ENCODE measurements around the gene NCAPD2.
"Not testable (repeated sequence)": the region's sequence is repeated elsewhere in the genome, so short reads cannot be mapped to it uniquely, and the experiment has no call there.

The NCAPD2 gene

DNA sequence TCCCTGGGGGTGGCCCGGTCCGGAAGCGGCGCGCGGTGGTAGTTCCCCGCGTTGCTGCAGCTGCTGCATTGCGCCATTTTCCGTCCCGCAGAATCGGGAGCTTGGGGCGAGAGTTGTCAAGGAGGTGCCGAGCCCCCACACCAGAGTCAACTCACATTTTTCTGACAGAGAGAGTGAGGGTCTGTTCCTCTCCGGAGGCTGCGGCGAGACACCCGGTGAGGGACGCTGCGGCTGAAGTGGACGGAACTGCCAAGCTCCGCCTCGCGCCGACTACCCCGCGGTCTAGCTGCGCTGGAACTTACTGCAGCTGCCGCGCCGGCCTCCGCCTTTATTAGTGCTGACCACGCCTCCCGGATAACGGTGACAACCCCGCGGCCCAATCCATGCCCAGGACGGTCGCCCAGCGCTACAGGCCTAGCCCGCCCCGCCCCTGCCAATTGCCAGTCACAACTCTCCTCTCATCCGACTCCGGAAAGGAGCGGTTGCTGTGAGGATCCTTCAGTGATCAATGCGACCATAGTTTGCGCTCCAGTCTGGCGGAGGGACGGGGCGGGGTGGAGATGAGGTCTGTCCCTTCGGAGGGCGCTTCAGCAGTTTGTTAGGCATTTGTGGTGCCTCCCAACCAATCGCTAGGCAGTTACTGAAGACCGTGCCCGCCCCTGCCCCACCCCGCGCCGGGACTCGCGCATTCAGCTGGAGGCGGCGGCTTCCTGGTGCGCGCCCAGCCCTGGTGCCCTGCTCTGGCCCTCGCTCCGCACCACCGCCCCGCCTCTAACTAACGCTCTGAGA, 23.3 kb upstream of the NCAPD2 start, which contains the start of gene VAMP1:
VAMP1 (minus strand) TSS at position 303 of the 789 bp plus-strand sequence; CDS start at position 157, 146 bp downstream.
- peak; percentile 96 for DNase-seq (ENCODE audit: low read depth)
- H3K4me3 ChIP-seq (replicated peaks; ENCODE audit: low read depth, low read length), result peak within 1 kb of the TSS; percentile 84
- TF ChIP-seq CTCF (IDR thresholded peaks at IDR 0.05; ENCODE audit: low read length, missing control alignments), result no peak

GRCh38 chr12:6471989-6472360, 21.9 kb upstream of the NCAPD2 start:
- no peak for DNase-seq (ENCODE audit: low read depth)
- no peak for TF ChIP-seq CTCF (IDR thresholded peaks at IDR 0.05; ENCODE audit: low read length, missing control alignments)
- no peak overlapping the region for H3K4me3 ChIP-seq (replicated peaks; ENCODE audit: low read depth, low read length)

DNA sequence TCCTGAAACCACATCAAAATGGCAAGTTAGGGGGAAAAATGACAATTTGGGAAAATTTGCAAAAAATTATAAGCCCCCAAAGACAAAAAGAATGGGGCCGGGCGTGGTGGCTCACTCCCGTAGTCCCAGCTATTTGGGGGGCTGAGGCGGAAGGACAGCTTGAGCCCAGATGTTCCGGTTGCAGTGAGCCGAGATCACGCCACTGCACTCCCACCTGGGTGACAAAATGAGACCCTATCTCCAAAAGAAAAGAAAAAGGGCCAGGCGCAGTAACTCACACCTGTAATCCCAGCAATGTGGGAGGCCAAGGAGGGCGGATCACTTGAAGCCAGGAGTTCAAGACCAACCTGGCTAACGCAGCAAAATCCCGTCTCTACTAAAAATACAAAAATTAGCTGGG, 21.4 kb upstream of the NCAPD2 start:
- no peak for TF ChIP-seq CTCF (IDR thresholded peaks at IDR 0.05; ENCODE audit: low read length, missing control alignments)
- DNase-seq (ENCODE audit: low read depth), result no peak
- H3K4me3 ChIP-seq (replicated peaks; ENCODE audit: low read depth, low read length), result no peak overlapping the region

DNA sequence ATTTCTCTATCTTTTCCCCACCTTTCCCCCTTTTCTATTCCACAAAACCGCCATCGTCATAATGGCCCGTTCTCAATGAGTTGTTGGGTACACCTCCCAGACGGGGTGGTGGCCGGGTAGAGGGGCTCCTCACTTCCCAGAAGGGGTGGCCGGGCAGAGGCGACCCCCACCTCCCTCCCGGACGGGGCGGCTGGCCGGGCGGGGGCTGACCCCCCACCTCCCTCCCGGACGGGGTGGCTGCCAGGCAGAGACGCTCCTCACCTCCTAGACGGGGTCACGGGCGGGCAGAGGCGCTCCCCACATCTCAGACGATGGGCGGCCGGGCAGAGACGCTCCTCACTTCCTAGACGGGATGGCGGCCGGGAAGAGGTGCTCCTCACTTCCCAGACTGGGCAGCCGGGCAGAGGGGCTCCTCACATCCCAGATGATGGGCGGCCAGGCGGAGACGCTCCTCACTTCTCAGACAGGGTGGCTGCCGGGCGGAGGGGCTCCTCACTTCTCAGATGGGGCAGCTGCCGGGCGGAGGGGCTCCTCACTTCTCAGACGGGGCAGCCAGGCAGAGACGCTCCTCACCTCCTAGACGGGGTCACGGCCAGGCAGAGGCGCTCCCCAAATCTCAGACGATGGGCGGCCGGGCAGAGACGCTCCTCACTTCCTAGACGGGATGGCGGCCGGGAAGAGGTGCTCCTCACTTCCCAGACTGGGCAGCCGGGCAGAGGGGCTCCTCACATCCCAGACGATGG, 18.5 kb upstream of the NCAPD2 start:
- not testable (repeated sequence) for DNase-seq (ENCODE audit: low read depth); H3K4me3 ChIP-seq (replicated peaks; ENCODE audit: low read depth, low read length)

DNA sequence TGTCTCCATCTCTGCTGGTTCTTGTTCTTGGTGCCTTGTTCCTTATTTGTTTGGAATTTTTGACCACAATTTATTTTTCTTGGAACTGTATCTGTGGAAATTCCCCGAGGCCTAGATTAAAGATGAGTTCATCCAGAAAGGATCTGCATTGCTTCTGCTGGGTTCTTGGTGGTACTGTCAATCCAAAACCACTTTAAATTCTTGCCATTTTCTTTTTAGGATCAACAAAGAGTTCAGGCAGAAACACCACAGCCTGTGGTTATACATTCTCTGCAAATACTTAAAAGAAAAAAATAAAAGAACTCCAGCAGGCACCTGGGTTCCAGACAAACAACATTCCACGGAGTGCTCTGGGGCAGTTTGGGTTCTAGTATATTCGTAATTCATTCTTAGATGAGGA, 17.4 kb upstream of the NCAPD2 start:
- TF ChIP-seq CTCF (IDR thresholded peaks at IDR 0.05; ENCODE audit: low read length, missing control alignments), result no peak
- peak; percentile 61 for DNase-seq (ENCODE audit: low read depth)
- H3K4me3 ChIP-seq (replicated peaks; ENCODE audit: low read depth, low read length), result no peak overlapping the region

DNA sequence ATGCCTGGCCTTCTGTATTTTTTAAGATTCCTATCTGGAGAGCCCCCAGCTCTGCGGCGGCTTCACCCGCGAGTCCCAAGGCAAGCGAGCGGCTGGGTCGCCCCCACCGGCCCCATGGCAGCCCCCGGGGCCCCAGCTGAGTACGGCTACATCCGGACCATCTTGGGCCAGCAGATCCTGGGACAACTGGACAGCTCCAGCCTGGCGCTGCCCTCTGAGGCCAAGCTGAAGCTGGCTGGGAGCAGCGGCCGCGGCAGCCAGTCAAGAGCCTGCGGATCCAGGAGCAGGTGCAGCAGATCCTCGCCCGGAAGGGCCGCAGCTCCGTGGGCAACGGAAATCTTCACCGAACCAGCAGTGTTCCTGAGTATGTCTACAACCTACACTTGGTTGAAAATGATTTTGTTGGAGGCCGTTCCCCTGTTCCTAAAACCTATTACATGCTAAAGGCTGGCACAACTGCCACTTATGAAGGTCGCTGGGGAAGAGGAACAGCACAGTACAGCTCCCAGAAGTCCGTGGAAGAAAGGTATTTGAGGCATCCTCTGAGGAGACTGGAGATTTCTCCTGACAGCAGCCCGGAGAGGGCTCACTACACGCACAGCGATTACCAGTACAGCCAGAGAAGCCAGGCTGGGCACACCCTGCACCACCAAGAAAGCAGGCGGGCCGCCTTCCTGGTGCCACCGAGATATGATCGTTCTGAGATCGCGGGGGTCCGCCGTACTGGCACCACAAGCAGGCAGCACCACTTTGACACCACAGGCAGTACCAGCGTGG, 16.1 kb upstream of the NCAPD2 start:
- DNase-seq (ENCODE audit: low read depth); H3K4me3 ChIP-seq (replicated peaks; ENCODE audit: low read depth, low read length): not testable (repeated sequence)

- DNase-seq (ENCODE audit: low read depth), result no peak
- no peak overlapping the region for H3K4me3 ChIP-seq (replicated peaks; ENCODE audit: low read depth, low read length)
- TF ChIP-seq CTCF (IDR thresholded peaks at IDR 0.05; ENCODE audit: low read length, missing control alignments), result no peak
Measured at GRCh38 chr12:6478416-6478815, 15.5 kb upstream of the NCAPD2 start.
